Measurements from ENCODE around the gene ELOVL2. TPM values are rescaled to one million over a fixed set of nuclear protein-coding genes. Genes with fewer than 3 reads are reported as not detected.

The ELOVL2 gene
- total and polyA plus RNA-seq, 8 donors, result 0.23 to 1.8 TPM; not detected in 6

DNA sequence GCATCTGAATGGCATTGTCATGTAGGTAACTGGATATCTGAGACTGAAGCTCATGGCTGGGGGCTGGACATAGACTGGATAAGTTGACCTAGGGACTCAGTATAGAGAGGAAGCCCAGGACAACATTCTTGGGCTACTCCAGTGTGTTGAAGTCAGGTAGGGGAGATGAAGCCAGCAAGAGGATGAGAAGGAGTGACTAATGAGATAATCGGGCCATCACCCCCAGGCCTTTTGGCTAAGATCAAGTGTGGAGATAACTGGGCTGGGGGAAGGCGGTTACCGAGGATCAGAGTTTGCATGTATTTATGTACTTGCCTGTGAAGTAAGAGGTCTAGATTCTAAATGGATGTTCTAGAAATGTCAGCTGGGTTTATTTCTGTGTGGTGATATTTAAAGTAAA lies 73.4 kb downstream of the ELOVL2 start:
- Histone ChIP-seq H3K27me3 (no peaks in the 10 kb centered on the region), H3K4me1 (no peaks in the 10 kb centered on the region), H3K36me3 (no peaks in the 10 kb centered on the region), H3K4me3 (no peak overlapping the region), H3K9me3 (peaks cover 0 to 18% (median 7%) of the 10 kb centered on the region in 4 donors), H3K27ac (no peak overlapping the region)
- no peak for DNase-seq
- intact Hi-C loops (cut with DNase I; ENCODE audit: low total_unique reads), result no loop called here
- TF ChIP-seq, protein P1, sequence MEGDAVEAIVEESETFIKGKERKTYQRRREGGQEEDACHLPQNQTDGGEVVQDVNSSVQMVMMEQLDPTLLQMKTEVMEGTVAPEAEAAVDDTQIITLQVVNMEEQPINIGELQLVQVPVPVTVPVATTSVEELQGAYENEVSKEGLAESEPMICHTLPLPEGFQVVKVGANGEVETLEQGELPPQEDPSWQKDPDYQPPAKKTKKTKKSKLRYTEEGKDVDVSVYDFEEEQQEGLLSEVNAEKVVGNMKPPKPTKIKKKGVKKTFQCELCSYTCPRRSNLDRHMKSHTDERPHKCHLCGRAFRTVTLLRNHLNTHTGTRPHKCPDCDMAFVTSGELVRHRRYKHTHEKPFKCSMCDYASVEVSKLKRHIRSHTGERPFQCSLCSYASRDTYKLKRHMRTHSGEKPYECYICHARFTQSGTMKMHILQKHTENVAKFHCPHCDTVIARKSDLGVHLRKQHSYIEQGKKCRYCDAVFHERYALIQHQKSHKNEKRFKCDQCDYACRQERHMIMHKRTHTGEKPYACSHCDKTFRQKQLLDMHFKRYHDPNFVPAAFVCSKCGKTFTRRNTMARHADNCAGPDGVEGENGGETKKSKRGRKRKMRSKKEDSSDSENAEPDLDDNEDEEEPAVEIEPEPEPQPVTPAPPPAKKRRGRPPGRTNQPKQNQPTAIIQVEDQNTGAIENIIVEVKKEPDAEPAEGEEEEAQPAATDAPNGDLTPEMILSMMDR (IDR thresholded peaks at IDR 0.05), result no peak
- no peak for TF ChIP-seq EP300 (IDR thresholded peaks at IDR 0.05)
- TF ChIP-seq POLR2A (IDR thresholded peaks at IDR 0.05), result no peak
- no peak for TF ChIP-seq POLR2AphosphoS5 (IDR thresholded peaks at IDR 0.05)
- 82 to 95% (median 90%) methylated on average over 3 of the region's 3 CpGs for WGBS, 5 donors

DNA sequence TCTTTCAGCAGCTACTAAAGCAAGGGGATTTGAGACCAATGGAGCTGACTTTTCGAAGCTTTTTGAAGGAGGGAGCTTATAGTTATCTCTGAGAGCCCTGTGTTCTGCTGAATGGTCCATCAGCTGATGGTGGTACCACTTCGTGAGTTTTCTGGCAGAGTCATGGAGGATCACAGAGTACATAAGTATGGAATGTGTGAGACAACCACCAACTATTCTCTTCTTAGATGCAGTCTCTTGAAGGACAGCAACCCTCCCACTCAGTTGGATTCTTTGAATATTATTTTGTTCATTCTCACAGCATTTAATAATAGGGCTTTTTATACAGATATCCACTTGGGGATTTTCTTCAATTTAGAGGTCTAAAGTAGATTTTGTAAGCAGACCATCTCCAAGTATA lies 75.3 kb downstream of the ELOVL2 start:
- peaks cover 0 to 20% (median 9%) of the 10 kb centered on the region in 4 donors for H3K9me3 ChIP-seq
- 65 to 77% (median 73%) methylated on average over 2 of the region's 2 CpGs for WGBS, 5 donors
- no peak overlapping the region for H3K27ac ChIP-seq
- no peak overlapping the region for H3K4me3 ChIP-seq
- no peaks in the 10 kb centered on the region for H3K36me3 ChIP-seq
- TF ChIP-seq POLR2A (IDR thresholded peaks at IDR 0.05) (no peak), POLR2AphosphoS5 (IDR thresholded peaks at IDR 0.05) (no peak), EP300 (IDR thresholded peaks at IDR 0.05) (no peak)
- TF ChIP-seq, protein P1 (IDR thresholded peaks at IDR 0.05), result no peak
- intact Hi-C loops (cut with DNase I; ENCODE audit: low total_unique reads), result no loop called here
- no peak for DNase-seq
- H3K4me1 ChIP-seq, result no peaks in the 10 kb centered on the region
- H3K27me3 ChIP-seq, result no peaks in the 10 kb centered on the region

DNA sequence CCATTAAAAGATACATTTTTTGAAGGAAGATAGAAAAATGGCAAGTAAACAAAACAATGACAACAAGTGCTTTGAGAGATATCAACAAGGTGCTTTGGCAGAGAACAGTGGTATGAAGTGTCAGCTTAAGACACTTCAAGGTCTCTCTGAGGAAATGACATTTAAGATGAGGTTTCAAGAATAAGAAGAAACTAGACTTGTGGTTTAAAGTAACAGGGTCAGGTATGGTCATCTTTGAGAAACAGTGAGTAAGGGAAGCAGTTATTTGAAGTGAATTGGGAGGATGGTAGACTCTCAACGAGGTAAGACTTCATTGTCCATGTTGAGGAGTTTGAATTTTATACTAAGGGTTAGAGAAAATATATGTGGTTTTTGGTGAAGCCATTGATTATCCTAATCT lies 79.4 kb downstream of the ELOVL2 start:
- no peak overlapping the region for H3K4me3 ChIP-seq
- H3K9me3 ChIP-seq, result peaks cover 0 to 20% (median 9%) of the 10 kb centered on the region in 4 donors
- no peak for DNase-seq
- H3K4me1 ChIP-seq, result no peaks in the 10 kb centered on the region
- TF ChIP-seq, protein P1 (IDR thresholded peaks at IDR 0.05), result no peak
- TF ChIP-seq POLR2AphosphoS5 (IDR thresholded peaks at IDR 0.05) (no peak), EP300 (IDR thresholded peaks at IDR 0.05) (no peak), POLR2A (IDR thresholded peaks at IDR 0.05) (no peak)
- no peak overlapping the region for H3K27ac ChIP-seq
- intact Hi-C loops (cut with DNase I; ENCODE audit: low total_unique reads), result no loop called here
- no peaks in the 10 kb centered on the region for H3K27me3 ChIP-seq
- 76 to 80% (median 76%) methylated on average over 1 of the region's 1 CpG for WGBS, 5 donors
- H3K36me3 ChIP-seq, result no peaks in the 10 kb centered on the region

DNA sequence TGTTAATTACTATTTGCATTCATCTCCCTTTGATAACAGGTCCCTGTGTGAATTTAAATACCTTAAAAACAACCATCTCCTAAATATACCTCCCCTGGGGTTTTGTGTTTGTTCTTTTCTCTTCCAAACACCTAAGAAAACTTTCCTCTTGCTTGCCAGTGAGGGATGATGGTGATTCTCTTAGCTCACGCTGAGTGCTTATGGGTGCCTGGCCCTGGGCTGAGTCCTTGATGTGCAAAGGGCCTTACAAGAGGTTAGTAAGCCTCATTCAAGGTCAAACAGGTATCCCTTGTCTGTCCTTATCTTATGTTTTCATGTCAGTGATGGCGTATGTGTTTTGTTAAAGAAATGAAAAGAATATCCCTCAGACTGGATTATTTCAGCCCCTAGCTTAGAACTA lies 81.0 kb downstream of the ELOVL2 start:
- Histone ChIP-seq H3K4me3 (no peak overlapping the region), H3K27ac (no peak overlapping the region), H3K27me3 (no peaks in the 10 kb centered on the region), H3K36me3 (no peaks in the 10 kb centered on the region), H3K9me3 (peaks cover 0 to 19% (median 9%) of the 10 kb centered on the region in 4 donors), H3K4me1 (no peaks in the 10 kb centered on the region)
- DNase-seq, result no peak
- intact Hi-C loops (cut with DNase I; ENCODE audit: low total_unique reads), result no loop called here
- 56 to 68% (median 63%) methylated on average over 2 of the region's 2 CpGs for WGBS, 5 donors
- TF ChIP-seq, protein P1 (IDR thresholded peaks at IDR 0.05), result no peak

All from stomach (tissue), 9 donors.